ENCODE data around the gene BOD1L1.

The BOD1L1 gene

DNA sequence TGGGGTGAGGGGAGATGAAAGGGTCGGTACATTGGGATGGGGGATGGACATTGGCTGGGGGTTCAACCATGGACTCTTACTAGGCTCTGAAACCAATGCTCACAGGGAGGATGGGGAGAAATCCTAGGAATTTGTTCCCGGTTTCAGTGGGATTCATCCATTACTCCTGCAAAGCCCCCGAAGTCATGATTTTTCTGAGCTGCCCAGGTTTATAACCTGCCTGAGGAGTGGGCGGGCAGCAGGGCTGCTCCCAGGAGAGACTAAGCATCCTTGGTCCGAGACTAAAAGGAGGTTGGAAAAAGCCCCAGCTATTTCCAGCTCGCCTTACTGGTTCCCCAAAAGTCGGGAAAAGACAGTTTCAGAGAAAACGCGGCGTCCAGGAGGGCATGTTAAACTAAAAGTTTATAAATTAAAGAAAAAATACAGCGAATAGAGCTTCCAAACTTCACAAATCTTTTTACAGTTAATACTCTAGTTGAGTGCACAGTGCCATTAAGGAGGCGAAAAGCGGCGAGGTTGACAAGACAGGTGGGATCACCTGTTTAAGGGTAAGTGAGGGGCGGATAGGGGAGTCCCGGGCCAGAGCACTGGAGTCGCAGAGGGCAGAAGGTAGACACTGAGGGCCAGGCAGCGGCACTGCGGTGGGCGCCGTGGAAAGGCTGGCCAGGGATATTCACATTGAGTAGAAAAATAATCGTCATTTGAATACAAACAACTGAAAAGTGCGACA lies 86.9 kb downstream of the BOD1L1 start:
- no peak for DNase-seq (ENCODE audit: low read depth in 1 of 2, low spot score in 1 of 2)

DNA sequence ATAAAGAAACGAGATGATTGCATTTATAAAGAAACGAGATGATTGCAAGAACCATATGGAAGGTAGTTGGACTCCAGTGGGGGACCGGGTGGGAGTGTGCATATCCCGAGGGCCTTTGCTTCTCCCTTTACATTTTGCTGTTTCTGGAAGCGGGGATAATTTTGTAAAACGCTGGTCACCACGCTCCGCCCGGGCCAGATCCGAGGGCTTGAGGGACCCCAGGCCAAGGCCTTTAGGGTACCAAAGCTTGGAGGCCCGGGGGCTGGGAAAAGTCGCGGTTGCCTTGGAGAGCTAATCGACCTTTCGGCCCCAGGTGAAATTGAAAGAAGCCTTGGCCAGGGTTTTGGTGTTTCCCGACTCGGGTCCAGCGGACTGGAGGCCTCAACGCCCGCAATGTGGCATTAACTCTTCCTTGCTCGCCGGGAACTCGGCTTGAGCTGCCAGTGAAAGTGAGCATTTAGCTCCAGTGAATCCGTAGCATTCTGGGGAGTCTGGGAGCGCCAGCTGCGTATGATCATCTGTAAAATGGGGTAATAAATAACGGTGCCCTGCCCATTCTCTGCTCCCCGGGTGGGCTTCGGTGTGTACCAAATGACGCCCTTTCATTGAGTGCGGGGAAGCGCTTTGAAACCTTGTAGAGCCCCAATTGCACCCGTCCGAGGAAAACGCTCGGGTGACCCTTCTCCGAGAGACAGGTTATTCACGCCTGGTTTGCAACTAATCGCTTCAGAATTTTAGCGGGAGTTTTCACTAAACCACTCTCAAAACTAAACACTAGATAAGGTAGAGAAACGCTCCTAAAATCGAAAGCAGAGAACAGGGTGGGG lies 87.7 kb downstream of the BOD1L1 start:
- no peak for DNase-seq (ENCODE audit: low read depth in 1 of 2, low spot score in 1 of 2)

DNA sequence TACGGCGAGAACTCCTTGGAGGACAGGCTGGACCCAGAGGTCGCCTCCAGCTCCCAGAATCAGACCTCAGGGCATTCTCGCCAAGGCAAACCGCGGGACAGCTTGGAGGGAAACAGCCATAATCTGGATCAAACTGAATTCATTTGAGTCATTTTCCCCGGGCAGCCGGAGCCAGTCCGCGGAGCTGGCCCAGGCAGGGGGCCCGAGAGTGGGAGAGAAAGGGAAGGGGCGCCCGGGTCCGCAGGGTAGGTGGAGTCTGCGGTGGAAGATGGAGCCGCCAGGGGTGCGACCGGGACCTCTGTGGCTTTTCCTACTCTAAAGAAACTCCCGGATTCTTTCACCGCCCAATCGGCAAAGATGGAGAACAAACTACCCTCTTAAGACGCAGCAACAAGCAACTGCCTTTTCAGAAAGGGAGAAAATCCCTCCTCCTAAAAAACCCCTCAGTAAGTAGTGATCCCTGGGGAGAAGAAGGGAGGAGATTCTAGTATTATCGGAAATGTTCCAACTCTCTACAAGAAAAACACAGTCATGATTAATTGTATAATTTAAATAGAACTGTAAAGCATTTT lies 88.4 kb downstream of the BOD1L1 start:
- DNase-seq (ENCODE audit: low read depth in 1 of 2, low spot score in 1 of 2) = no peak

DNA sequence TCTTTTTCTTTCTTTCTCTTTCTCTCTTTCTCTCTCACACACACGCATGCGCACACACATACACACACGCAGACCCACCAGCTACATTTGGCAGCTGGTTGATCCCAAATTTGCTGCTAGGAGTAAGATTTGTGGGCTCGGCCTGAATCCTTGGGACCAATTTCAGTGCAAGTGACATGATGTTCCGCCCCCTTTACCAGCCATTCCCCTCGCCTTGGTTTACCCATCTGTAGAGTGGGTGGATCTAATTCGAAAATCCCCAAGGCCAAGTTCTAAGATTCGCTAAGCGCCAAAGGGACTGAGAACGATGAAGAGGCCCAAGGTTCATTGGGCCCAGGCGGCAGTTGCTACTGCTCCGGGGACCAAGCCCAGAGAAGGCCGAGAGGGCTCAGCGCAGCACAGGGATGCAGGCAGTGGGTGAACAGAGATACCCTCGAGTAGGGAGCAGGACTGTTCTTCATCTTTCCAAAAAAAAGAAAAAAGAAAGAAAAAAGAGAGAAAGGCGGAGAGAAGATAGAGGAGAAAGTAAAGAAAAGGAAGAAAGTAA lies 89.0 kb downstream of the BOD1L1 start:
- no peak for DNase-seq (ENCODE audit: low read depth in 1 of 2, low spot score in 1 of 2)

DNA sequence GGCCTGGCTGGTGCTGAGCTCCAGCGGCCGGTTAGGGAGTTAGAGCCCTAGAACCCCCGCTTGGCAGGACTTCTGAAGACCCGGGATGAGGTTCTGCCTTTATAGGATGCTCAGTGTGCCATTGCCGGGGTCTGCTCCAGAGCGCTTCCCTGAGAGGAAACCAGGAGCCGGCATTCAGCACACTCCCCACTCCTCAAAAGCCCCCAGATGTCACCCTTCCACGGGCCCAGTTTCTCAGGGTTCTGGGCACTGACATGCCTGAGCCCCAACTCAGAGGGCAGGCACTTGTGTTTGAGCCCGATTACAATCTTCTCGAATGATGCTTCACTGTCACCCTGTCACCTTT lies 89.7 kb downstream of the BOD1L1 start:
- DNase-seq (ENCODE audit: low read depth in 1 of 2, low spot score in 1 of 2) = no peak

DNA sequence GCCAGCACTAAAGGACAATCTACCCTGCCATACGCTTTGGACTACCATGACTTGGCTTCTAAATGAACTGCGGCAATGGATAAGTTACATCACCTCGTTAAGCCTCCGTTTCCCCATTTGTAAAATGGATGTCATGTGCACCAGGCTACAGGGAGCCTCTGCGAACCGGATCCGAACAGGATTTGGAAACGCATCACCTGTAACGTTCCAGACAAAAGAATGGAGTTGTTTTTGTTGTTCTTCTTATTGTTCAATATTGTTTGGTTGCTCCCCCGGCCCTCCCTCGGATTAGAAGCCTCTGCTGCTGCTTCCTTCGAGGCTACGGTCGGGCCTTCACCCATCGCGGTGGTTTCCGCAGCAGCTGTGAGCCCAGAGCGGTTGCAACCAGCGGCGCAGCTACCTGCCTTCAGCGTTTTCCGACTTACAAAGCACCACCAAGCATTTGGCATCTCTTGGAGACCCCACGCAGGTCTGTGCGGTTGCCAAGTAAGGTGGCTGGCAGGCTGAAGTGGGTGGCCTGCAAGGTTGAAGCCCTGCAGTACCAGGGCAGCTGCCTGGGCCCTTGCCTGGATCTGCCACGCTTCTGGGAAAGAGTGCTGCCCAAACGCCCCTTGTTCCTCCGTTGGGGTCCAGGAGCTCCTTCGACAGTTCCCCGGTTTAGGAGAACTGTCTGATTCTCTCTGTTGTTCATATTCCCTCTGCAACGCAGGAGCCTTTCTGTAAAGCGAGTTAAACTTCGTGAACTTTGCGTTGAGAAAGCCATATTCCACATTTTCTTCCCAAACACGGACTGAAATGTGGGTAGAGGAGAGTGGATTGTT lies 90.3 kb downstream of the BOD1L1 start:
- DNase-seq (ENCODE audit: low read depth in 1 of 2, low spot score in 1 of 2) = no peak

DNA sequence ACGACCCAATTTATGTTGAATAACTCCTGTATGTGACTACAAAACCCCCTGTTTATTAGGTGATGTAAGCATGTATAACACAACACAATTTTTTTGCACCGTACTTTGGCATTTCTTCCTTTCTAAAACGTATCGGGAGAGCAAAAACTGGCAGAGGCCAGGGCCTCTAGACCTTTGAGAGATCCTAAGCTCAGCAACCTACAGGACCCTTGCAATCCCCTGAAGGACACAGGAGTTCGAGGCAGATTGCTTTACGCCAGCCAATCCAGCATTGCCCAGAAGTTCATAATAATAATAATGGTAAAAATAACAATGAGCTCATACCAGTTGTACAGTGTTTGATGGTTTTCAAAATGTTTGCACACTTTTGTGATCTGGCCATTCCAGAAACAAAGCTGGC lies 90.9 kb downstream of the BOD1L1 start:
- DNase-seq (ENCODE audit: low read depth in 1 of 2, low spot score in 1 of 2) = no peak

DNA sequence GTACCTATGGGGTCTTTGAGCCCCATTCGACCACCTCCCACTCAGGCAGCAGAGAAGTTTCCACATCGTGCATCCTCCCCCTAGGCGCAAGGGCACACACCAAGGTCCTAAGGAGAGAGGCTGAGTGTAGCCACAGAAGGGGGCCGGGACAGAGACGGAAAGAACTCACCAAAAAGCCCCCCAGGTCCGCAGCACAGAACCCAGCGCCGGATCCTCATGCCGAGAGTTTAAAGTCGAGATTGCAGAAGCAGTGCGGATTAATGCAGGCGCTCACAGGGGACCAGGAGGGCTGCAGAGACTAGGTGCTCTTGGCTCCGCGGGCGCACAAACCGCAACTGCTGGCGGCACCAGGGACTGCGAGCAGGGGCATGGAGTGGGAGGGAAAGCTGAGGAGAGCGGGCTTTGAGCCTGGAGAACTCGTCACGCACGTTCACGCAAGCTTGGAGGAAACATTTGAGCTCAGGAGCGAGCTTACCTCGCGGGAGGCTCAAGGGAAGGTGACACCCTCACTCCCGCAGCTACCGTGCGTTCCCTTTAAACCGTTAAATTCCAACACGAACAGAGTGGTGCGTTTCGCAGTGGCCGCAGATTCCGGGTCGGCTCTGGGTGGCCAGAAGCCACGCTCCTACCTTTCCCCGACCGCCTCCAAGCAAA lies 91.7 kb downstream of the BOD1L1 start:
- no peak for DNase-seq (ENCODE audit: low read depth in 1 of 2, low spot score in 1 of 2)

DNA sequence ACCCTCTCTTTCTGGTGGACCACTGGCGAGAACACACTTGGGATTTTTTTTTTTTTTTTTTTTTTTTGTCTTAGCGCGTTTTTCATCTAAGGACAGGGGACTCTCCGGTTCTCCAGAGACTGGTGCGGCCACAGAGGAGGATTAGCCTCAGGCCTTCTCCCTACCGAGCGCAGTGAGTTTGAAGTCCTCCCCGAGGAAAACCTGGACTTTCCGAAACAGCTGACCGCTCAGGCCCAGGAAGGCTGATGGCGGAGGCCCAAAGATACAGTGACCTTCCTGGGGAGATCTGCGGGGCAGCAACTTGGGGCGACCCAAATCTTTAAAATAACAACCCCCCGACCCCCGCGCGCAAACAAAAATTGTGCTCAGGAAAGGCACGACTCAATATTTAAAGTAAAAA lies 92.4 kb downstream of the BOD1L1 start:
- no peak for DNase-seq (ENCODE audit: low read depth in 1 of 2, low spot score in 1 of 2)

DNA sequence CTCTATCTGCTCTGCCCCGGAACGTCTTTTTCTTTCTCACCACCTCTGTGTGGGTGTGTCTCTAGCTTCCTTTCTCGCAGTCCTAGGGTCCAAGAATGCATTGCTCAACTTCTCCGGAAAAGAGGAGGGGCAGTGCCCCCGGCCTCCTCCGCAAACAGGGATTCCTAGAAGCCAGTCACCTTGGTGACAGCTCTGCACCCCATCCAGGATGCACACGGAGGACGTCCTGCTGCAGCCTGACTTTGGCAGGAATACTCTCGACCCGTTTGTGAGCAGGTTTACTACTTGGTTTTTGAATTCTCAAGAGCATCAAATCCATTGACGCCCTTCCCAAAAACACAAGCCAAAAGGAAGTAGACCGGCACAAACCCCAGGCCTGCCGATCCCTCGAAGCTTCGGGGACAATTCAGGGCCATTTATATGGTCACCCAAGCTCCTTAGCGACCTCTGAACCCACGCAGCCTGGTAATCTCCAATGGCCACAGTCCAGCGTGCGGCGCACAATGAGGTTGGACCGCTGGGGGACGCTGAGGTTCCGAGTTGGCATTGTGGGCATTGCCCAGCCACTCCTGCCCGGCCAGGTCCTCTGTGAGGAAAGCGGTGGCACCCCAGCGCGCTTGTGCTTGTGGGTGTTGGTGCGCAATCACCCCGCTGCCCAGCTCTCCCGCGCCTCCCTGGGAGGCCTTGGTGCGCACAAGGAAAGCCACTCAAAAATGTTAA lies 93.0 kb downstream of the BOD1L1 start:
- DNase-seq (ENCODE audit: low read depth in 1 of 2, low spot score in 1 of 2) = no peak

DNA sequence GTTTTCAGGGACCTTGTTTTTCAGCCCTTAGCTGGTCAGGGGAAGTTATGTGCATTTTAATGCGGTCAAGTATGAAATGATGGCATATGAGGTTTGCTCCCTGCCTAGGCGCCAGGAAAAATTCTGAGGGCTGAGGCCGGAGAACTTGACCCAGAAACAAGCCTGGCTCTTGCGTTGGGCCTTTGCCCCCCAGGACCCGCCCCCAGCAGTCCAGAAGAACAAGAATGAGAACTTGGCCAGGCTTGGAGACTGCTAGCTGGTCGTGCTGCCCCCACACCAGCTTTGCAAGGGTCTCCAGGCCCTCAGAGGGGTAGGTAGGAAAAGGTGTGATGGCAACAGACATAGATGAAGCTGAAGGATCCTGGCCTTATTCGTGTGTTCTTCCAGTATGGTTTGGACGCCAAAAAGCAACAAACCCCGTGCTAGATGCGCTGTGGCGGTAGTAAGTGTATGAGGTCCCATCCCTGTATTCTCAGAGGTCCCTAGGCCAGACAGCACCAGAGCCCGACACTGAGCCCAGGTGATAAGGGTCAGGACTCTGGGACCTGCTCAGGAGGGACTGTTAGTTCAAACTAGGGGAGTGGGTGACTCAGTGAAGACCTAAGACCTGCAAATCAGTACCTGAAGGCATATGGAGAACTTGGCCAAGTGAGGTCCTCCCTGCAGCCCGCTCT lies 93.7 kb downstream of the BOD1L1 start:
- no peak for DNase-seq (ENCODE audit: low read depth in 1 of 2, low spot score in 1 of 2)

DNA sequence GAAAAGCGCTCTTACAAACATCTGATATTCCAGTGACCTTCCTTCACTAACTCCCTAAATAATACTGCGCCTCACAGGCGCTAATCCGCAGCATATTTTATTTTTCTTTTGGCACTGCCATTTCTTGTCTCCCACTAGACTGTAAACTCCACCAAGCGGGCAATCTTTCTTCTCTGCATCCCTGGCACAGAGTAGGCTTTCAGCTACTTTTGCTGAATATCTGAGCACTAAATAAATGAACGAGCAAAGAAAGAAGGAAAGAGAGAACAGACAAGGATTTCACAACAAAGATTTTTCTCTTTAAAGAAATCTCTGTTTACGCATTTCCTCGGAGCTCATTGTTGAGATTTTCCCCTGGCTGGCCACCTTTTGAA lies 95.9 kb downstream of the BOD1L1 start:
- DNase-seq (ENCODE audit: low read depth in 1 of 2, low spot score in 1 of 2) = no peak

DNA sequence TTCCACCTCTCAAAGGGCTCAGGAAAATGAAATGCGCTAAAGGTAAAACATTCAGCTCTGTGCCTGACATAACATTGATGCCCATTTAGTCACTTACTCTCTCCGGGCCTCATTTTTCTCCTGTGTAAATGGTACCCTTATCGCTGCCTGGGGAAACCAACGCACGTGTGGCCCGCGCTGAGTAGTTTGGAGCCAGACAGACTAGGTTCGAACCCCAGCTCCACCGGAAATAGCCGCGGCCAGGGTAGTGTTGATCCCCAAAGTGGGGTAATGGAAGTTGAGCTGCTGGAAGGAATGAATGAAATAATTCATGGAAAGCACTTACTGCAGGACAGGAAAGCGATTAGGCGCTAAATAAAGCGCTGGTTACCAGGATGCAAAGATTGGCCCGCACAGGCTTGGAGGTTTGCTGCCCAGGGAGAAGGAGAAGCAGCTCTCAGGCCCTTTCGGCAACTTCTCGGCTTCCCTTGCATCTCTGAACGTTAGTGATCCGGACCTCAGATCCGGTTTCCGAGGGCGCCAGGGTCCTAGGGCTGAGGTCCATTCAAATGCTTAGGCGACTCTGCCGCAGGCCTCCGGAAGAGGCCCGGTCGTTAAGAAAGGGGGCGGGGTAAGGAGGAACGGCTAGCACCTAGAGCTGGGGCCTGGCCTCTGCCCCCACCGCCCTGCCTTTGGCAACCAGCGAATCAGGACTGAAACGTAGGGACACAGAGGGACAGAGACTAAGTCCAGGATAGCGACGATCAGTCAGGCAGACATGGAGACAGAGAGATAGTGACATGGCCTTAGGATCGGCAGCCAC lies 96.5 kb downstream of the BOD1L1 start:
- DNase-seq (ENCODE audit: low read depth in 1 of 2, low spot score in 1 of 2) = no peak

DNA sequence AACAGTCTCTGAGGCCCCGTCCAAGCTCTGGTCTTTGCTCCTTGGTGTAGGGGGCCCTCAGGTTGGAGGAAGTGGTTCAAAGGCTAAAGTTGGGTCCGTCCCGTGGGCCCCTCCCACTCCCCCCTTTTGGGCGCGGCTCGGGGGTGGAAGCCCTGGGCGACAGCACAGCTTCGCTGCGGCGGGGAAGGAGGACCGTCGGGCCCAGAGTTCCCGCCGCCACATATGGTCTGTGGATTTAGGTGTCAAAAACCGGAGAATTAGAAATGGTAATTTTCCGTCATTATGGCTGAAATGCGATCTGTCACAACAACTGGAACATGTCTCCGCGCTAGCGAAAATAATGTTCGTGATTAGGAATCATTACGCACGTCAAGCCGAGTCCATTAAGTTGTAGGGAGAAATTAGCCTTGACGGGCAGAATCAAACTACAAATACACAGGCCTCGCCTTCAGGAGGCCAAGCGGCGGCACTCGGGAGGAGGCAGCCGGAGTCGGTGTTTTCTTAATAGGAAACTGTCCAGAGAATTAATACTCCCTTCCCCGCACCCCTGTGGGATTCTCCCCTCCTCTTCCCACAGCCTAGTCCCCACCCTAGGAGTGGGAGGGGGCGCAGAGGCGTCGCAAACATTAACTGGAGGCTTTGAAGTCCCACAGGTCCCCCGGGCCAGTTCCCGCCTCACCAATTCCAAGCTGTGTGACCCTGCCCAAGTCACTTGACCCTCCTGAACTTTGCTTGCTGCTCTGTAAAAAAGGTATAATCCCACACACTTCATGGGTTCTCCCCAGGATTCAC lies 98.2 kb downstream of the BOD1L1 start:
- no peak for DNase-seq (ENCODE audit: low read depth in 1 of 2, low spot score in 1 of 2)

DNA sequence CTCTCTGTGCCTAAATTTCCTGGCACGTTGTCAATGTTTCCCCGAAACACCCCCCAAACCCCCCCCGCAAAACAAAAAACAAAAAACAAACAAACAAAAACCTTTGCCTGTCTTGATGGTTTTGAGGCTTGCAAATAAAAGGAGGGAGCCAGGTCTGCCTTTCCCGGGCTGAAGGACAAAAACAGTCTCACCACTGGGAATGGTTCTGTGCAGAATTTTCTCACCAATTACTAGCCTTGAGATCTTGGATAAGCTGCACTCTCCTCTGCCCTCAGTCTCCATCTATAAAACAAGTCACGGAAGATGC lies 98.8 kb downstream of the BOD1L1 start:
- no peak for DNase-seq (ENCODE audit: low read depth in 1 of 2, low spot score in 1 of 2)

DNA sequence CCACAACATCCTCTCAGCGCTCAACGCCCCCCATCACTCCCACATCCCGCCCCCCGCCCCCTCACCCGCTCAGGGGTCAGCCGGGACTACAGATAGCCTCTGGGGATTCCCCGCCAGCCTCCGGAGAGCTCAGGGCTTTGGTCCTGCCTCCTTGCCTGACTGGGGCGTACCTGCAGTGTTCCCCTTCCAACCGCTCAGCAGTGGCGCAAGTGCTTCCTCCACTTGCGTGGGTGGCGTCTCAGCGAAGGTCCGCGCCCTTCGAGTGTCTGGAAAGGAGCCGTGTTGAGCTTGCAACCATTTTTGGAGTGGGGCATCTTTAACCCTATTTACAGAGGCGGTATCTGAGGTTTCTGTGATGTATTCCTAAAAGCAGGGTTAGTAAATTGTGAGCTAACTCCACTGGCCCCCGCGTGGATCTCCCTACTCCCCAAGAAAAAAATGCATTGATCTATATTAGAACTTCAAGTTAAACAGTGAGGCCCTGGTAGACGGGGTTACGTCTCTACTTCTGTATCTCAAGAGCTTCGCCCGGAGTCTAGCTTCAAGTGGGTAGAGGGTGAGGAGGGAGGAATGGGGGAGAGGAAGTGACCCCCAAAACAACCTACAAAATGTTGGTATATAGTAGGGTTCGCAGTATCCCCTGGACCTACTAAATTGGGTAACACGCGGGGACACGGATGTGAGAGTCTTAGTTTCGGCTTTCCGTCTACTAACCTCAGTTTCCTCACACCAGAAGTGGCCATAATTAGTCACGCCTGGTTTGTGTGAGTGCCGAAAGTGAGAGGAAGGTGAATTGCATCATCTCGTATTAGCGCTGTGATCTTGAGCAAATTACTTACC lies 99.3 kb downstream of the BOD1L1 start:
- DNase-seq (ENCODE audit: low read depth in 1 of 2, low spot score in 1 of 2) = no peak

Data from activated CD4-positive, alpha-beta T cell treated with anti-CD3 and anti-CD28 coated beads, Interleukin-2, amount 50 U/mL, for 24 hours (primary cell).